Liver (tissue), 9 donors: Measurements from ENCODE around the gene GABRD. TPM values are rescaled to one million over a fixed set of nuclear protein-coding genes. Genes with fewer than 3 reads are reported as not detected.

ENCODE experiments used
- DNase-seq: peaks from one replicate; pipeline ENCODE4 v3.0.0-alpha.2; 2017; ENCODE audit warnings: low spot score
- H3K27ac ChIP-seq, 2 donors: one replicate each; pipeline ENCODE4 v1.7.0; 2013; ENCODE audit warnings: inconsistent platforms in 2 of 2, low read length in 2 of 2, control low read depth in 1 of 2, low read depth in 1 of 2, mild to moderate bottlenecking in 1 of 2
- H3K27me3 ChIP-seq, 4 donors: one replicate each; pipeline versions ENCODE4 v1.6.1 to v1.7.0; 2013; ENCODE audit warnings: low read length in 3 of 4, inconsistent platforms in 1 of 4, mild to moderate bottlenecking in 1 of 4, moderate library complexity in 1 of 4; ENCODE audit not compliant: control insufficient read depth in 4 of 4, insufficient read depth in 4 of 4
- H3K36me3 ChIP-seq, 4 donors: one replicate each; pipeline versions ENCODE4 v1.6.1 to v1.7.0; 2013; ENCODE audit warnings: low read length in 3 of 4, mild to moderate bottlenecking in 3 of 4, low read depth in 1 of 4, moderate library complexity in 1 of 4; ENCODE audit not compliant: control insufficient read depth in 4 of 4, insufficient read depth in 3 of 4
- H3K4me1 ChIP-seq, 4 donors: one replicate each; pipeline versions ENCODE4 v1.6.1 to v1.7.0; 2013; ENCODE audit warnings: low read length in 3 of 4, mild to moderate bottlenecking in 3 of 4, moderate library complexity in 1 of 4; ENCODE audit not compliant: control insufficient read depth in 4 of 4, insufficient read depth in 4 of 4
- H3K4me3 ChIP-seq, 3 donors: one replicate each; pipeline versions ENCODE4 v1.6.1 to v1.7.0; 2013; ENCODE audit warnings: low read length in 3 of 3, control low read depth in 1 of 3, low read depth in 1 of 3, mild to moderate bottlenecking in 1 of 3
- H3K9ac ChIP-seq, 2 donors: one replicate each; pipeline ENCODE4 v1.7.0; 2013; ENCODE audit warnings: low read length in 2 of 2, mild to moderate bottlenecking in 2 of 2, moderate library complexity in 2 of 2, control low read depth in 1 of 2, low read depth in 1 of 2
- H3K9me3 ChIP-seq, 4 donors: one replicate each; pipeline versions ENCODE4 v1.6.1 to v1.7.0; 2013; ENCODE audit warnings: low read length in 3 of 4; ENCODE audit not compliant: control insufficient read depth in 4 of 4
- EGR1 ChIP-seq, 2 donors: IDR thresholded peaks; 2 replicates each; pipeline ENCODE4 v1.6.1; 2016 to 2018; ENCODE audit warnings: antibody characterized with exemption in 2 of 2, low read depth in 2 of 2
- FOXA1 ChIP-seq: IDR thresholded peaks from 2 replicates; pipeline ENCODE4 v1.6.1; 2016; ENCODE audit warnings: antibody characterized with exemption
- FOXA2 ChIP-seq: IDR thresholded peaks from 2 replicates; pipeline ENCODE4 v1.6.1; 2016; ENCODE audit warnings: antibody characterized with exemption
- GABPA ChIP-seq, 2 donors: IDR thresholded peaks in 1 of 2; conservative IDR thresholded peaks in 1 of 2; 2 replicates each; pipeline ENCODE4 v1.6.1; 2016; ENCODE audit warnings: antibody characterized with exemption in 2 of 2, mild to moderate bottlenecking in 1 of 2, moderate library complexity in 1 of 2
- HNF4A ChIP-seq, 2 donors: conservative IDR thresholded peaks; 2 replicates each; pipeline ENCODE4 v1.6.1; 2016; ENCODE audit warnings: antibody characterized with exemption in 2 of 2, mild to moderate bottlenecking in 2 of 2
- HNF4G ChIP-seq: IDR thresholded peaks from 2 replicates; pipeline ENCODE4 v1.6.1; 2016; ENCODE audit warnings: antibody characterized with exemption
- JUND ChIP-seq, 2 donors: IDR thresholded peaks; 2 replicates each; pipeline ENCODE4 v1.6.1; 2016; ENCODE audit warnings: antibody characterized with exemption in 2 of 2
- NR2F2 ChIP-seq: IDR thresholded peaks from 2 replicates; pipeline ENCODE4 v1.6.1; 2016; ENCODE audit warnings: antibody characterized with exemption
- RAD21 ChIP-seq, 2 donors: IDR thresholded peaks; 2 replicates each; pipeline ENCODE4 v1.6.1; 2016; ENCODE audit warnings: antibody characterized with exemption in 2 of 2, mild to moderate bottlenecking in 2 of 2
- RXRA ChIP-seq, 2 donors: IDR thresholded peaks; 2 replicates each; pipeline ENCODE4 v1.6.1; 2017 to 2018; ENCODE audit warnings: antibody characterized with exemption in 2 of 2, mild to moderate bottlenecking in 1 of 2
- SP1 ChIP-seq: IDR thresholded peaks from 2 replicates; pipeline ENCODE4 v1.6.1; 2018; ENCODE audit warnings: antibody characterized with exemption, mild to moderate bottlenecking
- TAF1 ChIP-seq: conservative IDR thresholded peaks from 2 replicates; pipeline ENCODE4 v1.6.1; 2016; ENCODE audit warnings: antibody characterized with exemption, mild to moderate bottlenecking
- YY1 ChIP-seq: IDR thresholded peaks from 2 replicates; pipeline ENCODE4 v1.6.1; 2016; ENCODE audit warnings: antibody characterized with exemption, mild to moderate bottlenecking
- WGBS: extraction: QIAGEN DNeasy Blood & Tissue Kit; methylation state at CpG from one replicate; pipeline ENCODE4 v1.1.7; 2013; 5-methylcytosine and 5-hydroxymethylcytosine counted together
- polyA plus RNA-seq, 2 donors: library from polyadenylated mRNA; stranded (reverse) in 1 of 2; unstranded in 1 of 2; fragments of 200-250 nt in 1 of 2; fragments of >200 nt in 1 of 2; fragmentation: Nextera tagmentation in 1 of 2; extraction: Ambion mirVana in 1 of 2; gene quantifications; one replicate each; pipeline versions ENCODE4 v1.2.1 to v1.2.3, GENCODE V29; 2013 to 2015
- total RNA-seq, 2 donors: library from RNA; depleted of rRNA; stranded (reverse); fragments of >200 nt; gene quantifications; one replicate each; pipeline ENCODE4 v1.2.3, GENCODE V29; 2014
- TF ChIP-seq, protein P1 (sequence below): fragments of 150-350 bp; IDR thresholded peaks from 2 replicates; pipeline ENCODE4 v1.5.1; 2017; ENCODE audit warnings: improper control_type of control experiment, low read depth, low read length; ENCODE audit not compliant: missing input control
- TF ChIP-seq, protein P2 (sequence below): IDR thresholded peaks from 2 replicates; pipeline ENCODE4 v1.6.1; 2016; ENCODE audit warnings: antibody characterized with exemption
- TF ChIP-seq, protein P3 (sequence below): IDR thresholded peaks from 2 replicates; pipeline ENCODE4 v1.6.1; 2016; ENCODE audit warnings: antibody characterized with exemption
- TF ChIP-seq, protein P4 (sequence below): IDR thresholded peaks from 2 replicates; pipeline ENCODE4 v1.6.1; 2016; ENCODE audit warnings: antibody characterized with exemption, mild to moderate bottlenecking
- TF ChIP-seq, protein P5 (sequence below): IDR thresholded peaks from 2 replicates; pipeline ENCODE4 v1.6.1; 2016; ENCODE audit warnings: antibody characterized with exemption
- donor health status: healthy.
- donor health status: healthy.
- donor health status: healthy.
- donor health status: healthy.
- donor health status: healthy.

Gene GABRD
- total and polyA plus RNA-seq, 4 donors = 0.29 TPM; not detected in 3

DNA sequence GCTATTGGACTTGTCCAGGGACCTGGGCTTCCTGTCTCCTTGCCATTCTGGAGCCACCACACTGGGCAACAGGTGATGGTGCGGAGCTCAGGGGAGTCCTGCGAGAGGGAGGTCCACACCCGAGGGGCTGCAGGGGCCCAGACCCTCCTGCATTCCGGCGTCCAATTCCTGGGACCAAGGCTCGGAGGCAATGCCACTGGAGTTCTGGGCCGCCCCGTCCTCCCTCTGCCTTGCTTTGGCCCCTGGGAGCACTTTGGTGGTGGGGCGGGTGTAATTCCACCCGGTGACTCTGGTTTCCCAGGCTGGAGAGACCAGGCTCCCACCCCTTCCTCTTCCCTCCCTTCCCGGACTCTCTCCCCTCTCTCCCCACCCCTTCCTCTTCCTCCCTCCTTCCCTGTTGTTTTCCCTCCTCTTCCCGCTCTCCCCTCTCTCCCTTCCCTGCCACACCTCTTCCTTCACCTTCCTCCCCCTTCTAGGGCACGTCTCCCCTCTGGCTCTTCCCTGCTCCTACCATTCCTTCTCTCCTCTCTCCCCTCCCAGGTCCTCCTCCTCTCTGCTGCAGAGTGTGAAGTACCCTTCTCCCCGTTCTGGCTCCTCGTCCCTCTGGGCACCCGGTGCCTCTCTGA, 33.0 kb downstream of the GABRD start:
- TF ChIP-seq TAF1 = no peak
- TF ChIP-seq GABPA (IDR thresholded peaks at IDR 0.05 in 1 of 2, conservative IDR thresholded peaks at IDR 0.05 in 1 of 2) = no peak
- TF ChIP-seq FOXA2 = no peak
- TF ChIP-seq, protein P1, sequence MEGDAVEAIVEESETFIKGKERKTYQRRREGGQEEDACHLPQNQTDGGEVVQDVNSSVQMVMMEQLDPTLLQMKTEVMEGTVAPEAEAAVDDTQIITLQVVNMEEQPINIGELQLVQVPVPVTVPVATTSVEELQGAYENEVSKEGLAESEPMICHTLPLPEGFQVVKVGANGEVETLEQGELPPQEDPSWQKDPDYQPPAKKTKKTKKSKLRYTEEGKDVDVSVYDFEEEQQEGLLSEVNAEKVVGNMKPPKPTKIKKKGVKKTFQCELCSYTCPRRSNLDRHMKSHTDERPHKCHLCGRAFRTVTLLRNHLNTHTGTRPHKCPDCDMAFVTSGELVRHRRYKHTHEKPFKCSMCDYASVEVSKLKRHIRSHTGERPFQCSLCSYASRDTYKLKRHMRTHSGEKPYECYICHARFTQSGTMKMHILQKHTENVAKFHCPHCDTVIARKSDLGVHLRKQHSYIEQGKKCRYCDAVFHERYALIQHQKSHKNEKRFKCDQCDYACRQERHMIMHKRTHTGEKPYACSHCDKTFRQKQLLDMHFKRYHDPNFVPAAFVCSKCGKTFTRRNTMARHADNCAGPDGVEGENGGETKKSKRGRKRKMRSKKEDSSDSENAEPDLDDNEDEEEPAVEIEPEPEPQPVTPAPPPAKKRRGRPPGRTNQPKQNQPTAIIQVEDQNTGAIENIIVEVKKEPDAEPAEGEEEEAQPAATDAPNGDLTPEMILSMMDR = no peak
- TF ChIP-seq, protein P2, sequence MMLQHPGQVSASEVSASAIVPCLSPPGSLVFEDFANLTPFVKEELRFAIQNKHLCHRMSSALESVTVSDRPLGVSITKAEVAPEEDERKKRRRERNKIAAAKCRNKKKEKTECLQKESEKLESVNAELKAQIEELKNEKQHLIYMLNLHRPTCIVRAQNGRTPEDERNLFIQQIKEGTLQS = no peak
- TF ChIP-seq RAD21 (IDR thresholded peaks at IDR 0.05) = no peak
- no peak for TF ChIP-seq RXRA (IDR thresholded peaks at IDR 0.05)
- no peak for TF ChIP-seq YY1
- TF ChIP-seq, protein P3, sequence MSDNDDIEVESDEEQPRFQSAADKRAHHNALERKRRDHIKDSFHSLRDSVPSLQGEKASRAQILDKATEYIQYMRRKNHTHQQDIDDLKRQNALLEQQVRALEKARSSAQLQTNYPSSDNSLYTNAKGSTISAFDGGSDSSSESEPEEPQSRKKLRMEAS = no peak
- TF ChIP-seq JUND (IDR thresholded peaks at IDR 0.05) = no peak
- TF ChIP-seq, protein P4, sequence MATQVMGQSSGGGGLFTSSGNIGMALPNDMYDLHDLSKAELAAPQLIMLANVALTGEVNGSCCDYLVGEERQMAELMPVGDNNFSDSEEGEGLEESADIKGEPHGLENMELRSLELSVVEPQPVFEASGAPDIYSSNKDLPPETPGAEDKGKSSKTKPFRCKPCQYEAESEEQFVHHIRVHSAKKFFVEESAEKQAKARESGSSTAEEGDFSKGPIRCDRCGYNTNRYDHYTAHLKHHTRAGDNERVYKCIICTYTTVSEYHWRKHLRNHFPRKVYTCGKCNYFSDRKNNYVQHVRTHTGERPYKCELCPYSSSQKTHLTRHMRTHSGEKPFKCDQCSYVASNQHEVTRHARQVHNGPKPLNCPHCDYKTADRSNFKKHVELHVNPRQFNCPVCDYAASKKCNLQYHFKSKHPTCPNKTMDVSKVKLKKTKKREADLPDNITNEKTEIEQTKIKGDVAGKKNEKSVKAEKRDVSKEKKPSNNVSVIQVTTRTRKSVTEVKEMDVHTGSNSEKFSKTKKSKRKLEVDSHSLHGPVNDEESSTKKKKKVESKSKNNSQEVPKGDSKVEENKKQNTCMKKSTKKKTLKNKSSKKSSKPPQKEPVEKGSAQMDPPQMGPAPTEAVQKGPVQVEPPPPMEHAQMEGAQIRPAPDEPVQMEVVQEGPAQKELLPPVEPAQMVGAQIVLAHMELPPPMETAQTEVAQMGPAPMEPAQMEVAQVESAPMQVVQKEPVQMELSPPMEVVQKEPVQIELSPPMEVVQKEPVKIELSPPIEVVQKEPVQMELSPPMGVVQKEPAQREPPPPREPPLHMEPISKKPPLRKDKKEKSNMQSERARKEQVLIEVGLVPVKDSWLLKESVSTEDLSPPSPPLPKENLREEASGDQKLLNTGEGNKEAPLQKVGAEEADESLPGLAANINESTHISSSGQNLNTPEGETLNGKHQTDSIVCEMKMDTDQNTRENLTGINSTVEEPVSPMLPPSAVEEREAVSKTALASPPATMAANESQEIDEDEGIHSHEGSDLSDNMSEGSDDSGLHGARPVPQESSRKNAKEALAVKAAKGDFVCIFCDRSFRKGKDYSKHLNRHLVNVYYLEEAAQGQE = no peak
- no peak for TF ChIP-seq HNF4G
- TF ChIP-seq SP1 = no peak
- no peak for TF ChIP-seq NR2F2
- TF ChIP-seq EGR1 (IDR thresholded peaks at IDR 0.05; ENCODE audit: low read depth in 2 of 2) = no peak
- no peak for TF ChIP-seq FOXA1
- no peak for TF ChIP-seq HNF4A (conservative IDR thresholded peaks at IDR 0.05)
- TF ChIP-seq, protein P5, sequence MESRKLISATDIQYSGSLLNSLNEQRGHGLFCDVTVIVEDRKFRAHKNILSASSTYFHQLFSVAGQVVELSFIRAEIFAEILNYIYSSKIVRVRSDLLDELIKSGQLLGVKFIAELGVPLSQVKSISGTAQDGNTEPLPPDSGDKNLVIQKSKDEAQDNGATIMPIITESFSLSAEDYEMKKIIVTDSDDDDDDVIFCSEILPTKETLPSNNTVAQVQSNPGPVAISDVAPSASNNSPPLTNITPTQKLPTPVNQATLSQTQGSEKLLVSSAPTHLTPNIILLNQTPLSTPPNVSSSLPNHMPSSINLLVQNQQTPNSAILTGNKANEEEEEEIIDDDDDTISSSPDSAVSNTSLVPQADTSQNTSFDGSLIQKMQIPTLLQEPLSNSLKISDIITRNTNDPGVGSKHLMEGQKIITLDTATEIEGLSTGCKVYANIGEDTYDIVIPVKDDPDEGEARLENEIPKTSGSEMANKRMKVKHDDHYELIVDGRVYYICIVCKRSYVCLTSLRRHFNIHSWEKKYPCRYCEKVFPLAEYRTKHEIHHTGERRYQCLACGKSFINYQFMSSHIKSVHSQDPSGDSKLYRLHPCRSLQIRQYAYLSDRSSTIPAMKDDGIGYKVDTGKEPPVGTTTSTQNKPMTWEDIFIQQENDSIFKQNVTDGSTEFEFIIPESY = no peak
- no peak for DNase-seq
- 85% methylated on average over 16 of the region's 16 CpGs for WGBS
- Histone ChIP-seq H3K9me3 (no peaks in the 10 kb centered on the region), H3K27ac (no peak overlapping the region), H3K9ac (no peak overlapping the region), H3K4me1 (peaks cover 16 to 36% (median 25%) of the 10 kb centered on the region in 4 donors), H3K36me3 (peaks cover 0 to 12% (median under 1%) of the 10 kb centered on the region in 4 donors), H3K4me3 (no peak overlapping the region), H3K27me3 (no peaks in the 10 kb centered on the region)
